ENCODE results near the gene CS.

Gene CS

GRCh38 chr12:56242986-56243385 is 57.1 kb downstream of the CS start:
- no peak for DNase-seq

GRCh38 chr12:56241424-56242303 is 58.5 kb downstream of the CS start:
- DNase-seq = no peak

DNA sequence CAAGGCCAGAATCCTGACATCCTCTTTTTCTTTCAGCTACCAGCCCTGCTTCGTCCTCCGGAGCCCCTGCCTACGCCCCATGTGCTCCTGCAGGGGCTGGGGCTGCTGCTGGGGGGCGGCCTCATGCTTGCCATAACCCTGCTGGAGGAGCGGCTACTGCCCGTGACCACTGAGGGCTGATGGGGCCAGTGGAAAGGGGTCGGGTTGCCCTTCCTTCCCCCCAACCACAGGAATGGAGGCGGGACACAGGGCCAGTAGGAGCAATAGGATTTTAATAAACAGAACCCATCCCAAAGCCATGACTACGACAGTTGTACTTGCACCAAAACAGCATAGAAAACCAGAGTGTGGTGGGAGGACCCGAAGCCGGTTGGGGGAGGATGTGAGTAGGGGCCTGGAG is 62.6 kb downstream of the CS start:
- no peak for DNase-seq

DNA sequence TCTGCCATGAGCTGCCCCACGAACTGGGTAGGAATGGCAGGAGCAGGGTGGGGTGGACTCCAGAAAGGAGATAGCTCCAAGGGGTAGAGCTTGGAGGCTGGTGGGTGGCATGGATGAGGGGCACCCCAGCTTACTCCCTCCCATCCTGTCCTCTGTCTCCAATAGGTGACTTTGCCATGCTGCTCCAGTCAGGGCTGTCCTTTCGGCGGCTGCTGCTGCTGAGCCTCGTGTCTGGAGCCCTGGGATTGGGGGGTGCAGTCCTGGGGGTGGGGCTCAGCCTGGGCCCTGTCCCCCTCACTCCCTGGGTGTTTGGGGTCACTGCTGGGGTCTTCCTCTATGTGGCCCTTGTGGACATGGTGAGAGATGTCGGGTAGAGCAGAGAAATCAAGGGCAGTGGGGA is 63.1 kb downstream of the CS start:
- no peak for DNase-seq

DNA sequence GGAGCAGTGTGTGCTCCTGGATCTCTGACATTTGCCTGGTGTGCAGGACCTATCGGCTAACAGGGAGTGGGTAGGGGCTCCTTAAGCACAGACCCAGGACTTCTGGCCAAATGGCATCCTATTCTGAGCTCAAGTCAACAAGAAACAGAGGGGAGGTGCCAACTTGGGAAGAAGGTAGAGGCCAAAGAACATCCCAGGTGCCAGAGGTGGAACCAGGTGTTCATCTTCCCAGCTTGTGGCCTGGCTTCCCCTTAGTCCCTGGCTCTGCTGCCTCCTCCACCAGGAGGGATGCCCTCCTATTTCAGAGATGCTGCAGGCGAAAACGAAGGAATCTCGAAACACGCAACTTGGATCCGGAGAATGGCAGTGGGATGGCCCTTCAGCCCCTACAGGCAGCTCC is 64.0 kb downstream of the CS start:
- no peak for DNase-seq

GRCh38 chr12:56234746-56235436 is 65.2 kb downstream of the CS start:
- DNase-seq = no peak

DNA sequence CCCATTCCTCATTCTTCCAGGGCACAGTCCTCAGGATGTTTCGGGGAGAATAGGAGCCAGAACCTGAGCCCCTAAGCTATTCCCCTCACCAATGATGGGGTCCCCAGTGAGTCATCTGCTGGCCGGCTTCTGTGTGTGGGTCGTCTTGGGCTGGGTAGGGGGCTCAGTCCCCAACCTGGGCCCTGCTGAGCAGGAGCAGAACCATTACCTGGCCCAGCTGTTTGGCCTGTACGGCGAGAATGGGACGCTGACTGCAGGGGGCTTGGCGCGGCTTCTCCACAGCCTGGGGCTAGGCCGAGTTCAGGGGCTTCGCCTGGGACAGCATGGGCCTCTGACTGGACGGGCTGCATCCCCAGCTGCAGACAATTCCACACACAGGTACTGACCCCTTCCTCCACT is 68.9 kb downstream of the CS start:
- no peak for DNase-seq

- no peak for DNase-seq
These were observed 69.5 kb downstream of the CS start for GRCh38 chr12:56230432-56231183.

DNA sequence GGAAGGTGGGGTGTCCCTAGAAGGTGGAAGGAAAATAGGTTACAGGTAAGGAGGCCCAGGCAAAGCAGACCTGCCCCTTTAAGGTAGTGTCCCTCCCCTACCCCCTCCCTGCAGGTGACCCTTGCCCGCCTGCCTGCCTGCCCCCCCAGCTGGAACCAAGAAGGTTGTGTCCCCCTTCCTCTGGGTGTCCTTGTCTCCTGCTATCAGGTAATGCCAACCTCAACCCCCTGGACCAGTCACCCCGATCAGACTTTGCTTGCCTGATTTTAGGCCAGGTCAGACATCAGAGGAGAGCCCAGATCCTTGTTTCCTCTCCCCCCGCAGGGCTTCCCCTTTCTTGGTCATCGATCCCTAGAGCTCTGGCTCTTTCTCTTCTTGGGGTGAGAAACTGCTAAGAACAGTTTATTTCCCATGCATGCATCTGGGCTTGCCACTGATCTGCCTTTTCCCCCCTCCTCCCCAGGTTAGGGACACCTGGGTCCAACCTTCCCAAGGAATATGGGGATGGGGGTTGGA is 70.2 kb downstream of the CS start, which contains the start of gene SLC39A5:
Gene SLC39A5 (plus strand): TSS at position 136 of the 516 bp plus-strand sequence. CDS start 1,224 bp downstream, outside the sequence.
- DNase-seq = no peak

GRCh38 chr12:56229082-56229481 is 71.0 kb downstream of the CS start:
- no peak for DNase-seq

GRCh38 chr12:56224954-56225353 is 75.2 kb downstream of the CS start:
- no peak for DNase-seq

DNA sequence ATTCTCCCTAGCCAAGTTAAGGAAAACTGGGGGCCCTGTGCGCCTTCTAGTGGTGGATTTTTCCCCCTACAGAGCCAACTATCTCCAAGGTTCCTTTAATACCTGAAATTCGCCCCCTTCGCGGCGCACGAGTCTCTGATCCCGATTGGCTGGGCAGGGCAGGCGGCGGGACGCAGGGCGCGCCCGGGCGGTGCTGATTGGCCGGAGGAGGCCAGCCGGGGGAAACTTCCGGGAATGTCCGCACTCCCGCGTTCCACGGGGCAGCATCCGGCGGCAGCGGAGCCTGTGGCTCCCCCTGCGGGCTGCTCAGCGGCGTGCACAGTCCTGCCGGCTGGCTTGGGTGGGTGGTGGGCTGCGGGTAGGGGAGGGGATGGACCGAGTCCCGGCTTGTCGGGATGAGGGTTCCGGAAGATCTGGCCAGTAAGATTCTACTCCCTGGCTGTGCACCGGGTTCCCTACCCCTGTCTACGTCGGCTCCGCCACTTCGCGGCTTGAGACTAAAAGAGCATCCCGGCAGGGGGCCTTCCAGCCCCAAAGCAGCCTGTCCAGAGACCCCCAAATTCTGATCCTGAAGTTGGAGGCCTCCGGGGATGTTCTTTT is 75.9 kb downstream of the CS start, which contains the start of gene NABP2:
Gene NABP2 (plus strand): TSS at position 241 of the 600 bp plus-strand sequence. CDS start 515 bp downstream, outside the sequence.
- peak; percentile 88 for DNase-seq

GRCh38 chr12:56223571-56224101 is 76.5 kb downstream of the CS start:
- no peak for DNase-seq

GRCh38 chr12:56222531-56222895 is 77.6 kb downstream of the CS start:
- no peak for DNase-seq

- peak; percentile 61 for DNase-seq
These were observed 78.2 kb downstream of the CS start, which contains the start of gene RNF41 for GRCh38 chr12:56221757-56222530. Gene RNF41, minus strand, starts transcription at chr12:56221922. Its CDS starts 7,875 bp downstream, at chr12:56214047.

All from NCI-H1436 treated with DMSO at 0.1 percent for 48 hours (cell line).